IPS-11a (cell line): ENCODE measurements around the gene CEP120.
A peak's percentile ranks its signal among the peaks of the same experiment; 100 is the strongest.
"Not testable (repeated sequence)": the region's sequence is repeated elsewhere in the genome, so short reads cannot be mapped to it uniquely, and the experiment has no call there.

ENCODE experiments used
- H3K4me3 ChIP-seq: one replicate; pipeline ENCODE4 v1.5.1; 2013; ENCODE audit warnings: low read depth, low read length, control low read depth

Gene CEP120

GRCh38 chr5:123439709-123440108 lies 16.5 kb upstream of the CEP120 start:
- H3K4me3 ChIP-seq, result no peak overlapping the region

GRCh38 chr5:123438902-123439301 lies 15.7 kb upstream of the CEP120 start:
- H3K4me3 ChIP-seq, result no peak overlapping the region

DNA sequence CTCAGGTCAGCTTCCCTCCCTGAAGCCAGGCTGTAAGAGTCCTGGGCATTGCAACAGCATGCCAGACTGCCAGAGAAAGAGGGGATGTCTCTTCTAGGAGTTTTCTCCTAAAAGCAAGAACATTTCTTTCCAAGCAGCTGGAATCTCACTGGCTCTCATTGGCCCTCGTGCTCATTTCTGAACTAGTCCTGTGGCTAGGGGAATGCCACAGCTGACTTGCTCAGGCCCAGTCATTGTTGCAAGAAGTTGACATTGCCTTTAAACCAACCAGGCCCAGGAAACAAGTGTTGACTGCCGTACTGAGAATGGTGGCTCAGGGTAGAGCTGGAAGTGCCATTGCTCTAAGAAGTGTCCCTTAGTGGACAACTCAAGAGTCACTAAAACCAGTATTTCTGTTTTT lies 15.0 kb upstream of the CEP120 start:
- no peak overlapping the region for H3K4me3 ChIP-seq

DNA sequence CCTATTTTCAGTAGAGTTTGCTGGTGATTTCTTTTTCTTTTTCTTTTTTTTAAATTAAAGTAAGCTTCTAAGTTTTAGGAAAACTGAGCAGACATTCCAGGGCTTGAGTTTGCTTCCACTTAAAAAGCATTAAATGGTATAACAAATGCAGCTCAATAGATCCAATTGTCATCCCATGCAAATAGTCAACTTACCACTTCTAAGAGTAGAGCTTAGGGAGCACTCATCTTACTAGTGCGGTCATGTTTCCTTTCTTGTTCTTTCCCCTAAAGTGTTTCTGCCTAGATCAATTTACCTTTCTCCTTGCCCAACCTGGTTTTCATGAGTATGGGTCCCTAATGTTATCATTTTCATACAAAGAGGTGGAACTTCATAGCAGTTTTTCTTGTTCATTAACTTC lies 13.0 kb upstream of the CEP120 start:
- no peak overlapping the region for H3K4me3 ChIP-seq

DNA sequence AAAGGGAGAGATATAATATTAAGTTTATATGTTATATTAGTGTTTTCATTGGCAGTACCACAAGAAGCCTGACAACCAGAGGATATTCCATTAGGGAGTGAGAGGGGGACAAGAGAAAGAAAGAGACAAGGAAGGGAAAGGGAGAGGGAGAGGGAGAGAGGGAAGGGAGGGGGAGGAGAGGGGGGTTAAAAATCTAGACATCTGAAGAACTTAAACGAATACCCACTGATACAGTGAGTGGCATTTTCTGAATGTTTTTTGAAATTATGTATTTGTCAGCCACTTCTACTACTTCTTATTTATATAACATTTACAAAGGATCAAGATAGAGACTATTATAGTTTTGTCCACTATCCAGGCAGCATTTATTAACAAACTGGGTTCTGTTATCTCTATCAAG lies 11.6 kb upstream of the CEP120 start:
- H3K4me3 ChIP-seq, result no peak overlapping the region

DNA sequence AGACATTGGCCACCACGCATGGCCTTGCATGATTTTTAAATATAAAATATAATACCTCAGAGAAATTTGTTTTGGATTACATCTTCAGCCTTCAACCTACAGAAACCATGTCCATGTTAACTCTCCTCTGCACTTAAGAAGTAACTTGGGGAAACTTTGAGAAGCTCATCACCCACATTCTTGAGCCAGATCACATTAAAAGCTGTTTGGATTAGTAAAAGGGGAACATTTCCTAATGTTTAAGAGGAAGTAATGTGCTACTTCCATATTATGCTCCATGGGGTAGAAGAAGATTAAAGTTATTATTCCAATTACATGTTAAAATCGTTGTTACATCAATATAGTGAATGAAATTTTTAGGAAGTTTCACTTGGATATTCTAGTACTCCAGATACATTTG lies 10.4 kb upstream of the CEP120 start:
- no peak overlapping the region for H3K4me3 ChIP-seq

DNA sequence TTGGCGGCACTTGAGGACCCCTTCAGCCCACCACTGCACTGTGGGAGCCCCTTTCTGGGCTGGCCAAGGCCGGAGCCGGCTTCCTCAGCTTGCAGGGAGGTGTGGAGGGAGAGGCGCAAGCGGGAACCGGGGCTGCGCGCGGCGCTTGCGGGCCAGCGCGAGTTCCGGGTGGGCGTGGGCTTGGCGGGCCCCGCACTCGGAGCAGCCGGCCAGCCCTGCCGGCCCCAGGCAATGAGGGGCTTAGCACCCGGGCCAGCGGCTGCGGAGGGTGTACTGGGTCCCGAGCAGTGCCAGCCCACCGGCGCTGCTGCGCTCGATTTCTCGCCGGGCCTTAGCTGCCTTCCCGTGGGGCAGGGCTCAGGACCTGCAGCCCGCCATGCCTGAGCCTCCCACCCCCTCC lies 7.2 kb upstream of the CEP120 start:
- not testable (repeated sequence) for H3K4me3 ChIP-seq

DNA sequence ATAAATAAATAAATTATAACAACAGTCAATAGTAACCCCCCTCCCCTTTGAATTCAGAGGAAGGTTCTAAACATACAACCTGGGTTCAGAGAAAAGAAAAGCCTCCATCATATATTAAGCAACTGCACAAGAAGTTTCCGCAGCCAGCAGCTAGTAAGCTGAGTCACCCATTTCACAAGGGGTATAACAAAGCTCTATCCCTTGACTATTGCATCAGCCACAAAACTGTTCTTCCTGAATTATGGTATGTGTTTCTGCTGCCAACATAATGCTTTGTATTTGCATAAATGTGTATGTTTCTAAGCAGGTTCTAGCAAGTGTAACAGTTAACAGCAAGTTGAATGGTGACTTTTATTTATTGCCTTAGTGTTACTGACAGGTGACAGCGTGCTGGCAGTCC lies 6.8 kb upstream of the CEP120 start:
- H3K4me3 ChIP-seq, result no peak overlapping the region

DNA sequence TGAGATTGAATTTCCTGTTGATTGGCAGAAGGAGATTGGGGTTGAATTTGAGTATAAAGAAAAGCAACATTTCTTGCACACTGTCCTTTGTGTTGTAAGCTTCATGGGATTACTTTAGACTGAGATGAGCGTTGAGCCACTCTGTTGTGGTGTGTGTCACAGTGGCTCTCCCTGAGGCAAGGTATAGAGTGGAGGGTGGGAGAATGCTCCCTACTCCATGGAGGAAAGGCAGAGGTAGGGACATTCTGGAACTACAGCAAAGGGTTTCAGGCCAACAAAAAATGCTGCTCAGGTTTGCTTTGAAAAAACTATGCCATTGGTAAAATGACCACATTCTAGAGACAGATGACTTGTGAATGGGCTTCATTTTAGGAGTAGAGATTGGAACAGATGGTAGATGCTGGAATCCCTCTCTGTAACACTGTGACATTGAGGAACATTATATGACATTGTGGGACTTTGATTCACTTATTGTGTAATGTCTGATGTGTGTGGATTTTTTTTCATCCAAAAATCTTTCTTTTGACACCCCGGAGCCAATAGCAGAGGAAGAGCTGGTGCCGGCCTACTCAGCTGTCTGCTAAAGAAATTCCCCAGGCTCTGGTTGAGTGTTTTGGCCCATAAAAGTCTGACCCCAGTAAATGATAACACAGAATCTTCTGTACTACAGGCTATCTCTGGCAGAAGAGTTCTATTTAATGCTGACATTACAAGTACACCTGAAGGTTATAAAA lies 6.2 kb upstream of the CEP120 start:
- H3K4me3 ChIP-seq, result no peak overlapping the region

DNA sequence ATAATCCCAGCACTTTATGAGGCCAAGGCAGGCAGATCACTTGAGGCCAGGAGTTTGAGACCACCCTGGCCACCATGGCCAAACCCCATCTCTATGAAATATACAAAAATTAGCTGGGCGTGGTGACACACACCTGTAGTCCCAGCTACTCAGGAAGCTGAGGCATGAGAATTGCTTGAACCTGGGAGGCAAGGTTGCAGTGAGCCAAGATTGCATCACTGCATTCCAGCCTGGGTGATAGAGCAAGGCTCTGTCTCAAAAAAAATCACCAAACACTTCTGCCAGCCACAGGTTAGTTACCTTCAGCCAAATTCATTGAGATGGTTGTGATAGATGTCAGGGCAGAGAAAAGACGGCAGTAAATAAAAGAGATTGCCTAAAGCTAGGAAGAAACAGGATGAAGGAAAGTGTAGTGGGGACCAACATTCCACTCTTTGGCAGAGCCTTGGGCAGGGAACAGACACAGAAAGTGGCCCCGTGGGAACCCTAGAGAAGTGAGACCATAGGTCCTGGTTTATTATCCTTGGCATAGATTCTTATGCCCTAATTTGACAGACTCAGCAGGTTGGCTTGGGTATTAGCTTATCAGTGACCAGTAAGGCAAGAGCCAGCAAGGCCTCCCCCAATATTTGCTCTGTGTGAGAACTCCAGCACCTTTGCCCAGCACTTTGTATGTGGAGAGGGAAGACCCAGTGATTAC lies 5.5 kb upstream of the CEP120 start:
- H3K4me3 ChIP-seq, result no peak overlapping the region

DNA sequence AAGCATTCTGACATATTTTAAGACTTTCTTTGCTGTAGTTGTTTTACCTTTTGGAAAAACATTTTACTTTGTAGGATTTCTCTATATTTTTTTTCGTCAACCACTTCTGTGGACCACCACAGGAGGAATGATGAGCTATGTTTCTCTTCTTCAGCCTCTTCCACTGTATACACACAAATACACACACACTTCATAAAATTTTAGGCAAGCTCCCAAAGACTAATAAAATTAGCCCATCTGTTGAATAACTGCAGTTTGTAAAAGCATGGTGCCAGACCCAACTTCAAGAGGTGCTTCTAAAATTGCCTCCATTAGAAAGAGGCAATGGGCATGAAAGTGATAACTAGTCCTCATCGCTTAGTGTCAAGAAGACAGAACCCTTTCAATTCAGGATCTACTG lies 4.1 kb upstream of the CEP120 start:
- H3K4me3 ChIP-seq, result no peak overlapping the region

GRCh38 chr5:123425431-123425830 lies 2.2 kb upstream of the CEP120 start:
- no peak overlapping the region for H3K4me3 ChIP-seq

GRCh38 chr5:123422433-123423277 lies 548 bp downstream of the CEP120 start:
- H3K4me3 ChIP-seq, result peak overlapping the region; percentile 81

GRCh38 chr5:123421773-123422172 lies 1.4 kb downstream of the CEP120 start:
- peak overlapping the region; percentile 81 for H3K4me3 ChIP-seq

DNA sequence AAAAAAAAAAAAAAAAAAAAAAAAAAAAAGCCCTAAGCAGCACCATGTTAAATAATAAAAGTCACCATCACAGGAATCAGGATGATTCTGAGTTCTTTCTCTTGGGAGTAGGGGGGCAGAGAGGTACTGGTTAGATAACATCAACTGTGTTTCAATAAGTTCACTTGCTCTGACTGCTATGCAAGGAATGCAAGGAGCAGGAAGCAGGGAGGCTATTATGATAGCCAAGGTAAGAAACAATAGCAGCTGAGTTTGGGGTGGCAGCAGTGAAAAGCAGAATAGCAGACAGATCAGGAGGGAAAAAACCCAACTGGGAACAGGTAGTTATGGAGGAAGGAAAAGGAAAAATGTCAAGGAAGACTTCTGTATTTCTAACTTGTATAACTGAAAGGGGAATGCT lies 8.2 kb downstream of the CEP120 start:
- H3K4me3 ChIP-seq, result no peak overlapping the region

GRCh38 chr5:123412206-123412605 lies 11.0 kb downstream of the CEP120 start:
- no peak overlapping the region for H3K4me3 ChIP-seq

DNA sequence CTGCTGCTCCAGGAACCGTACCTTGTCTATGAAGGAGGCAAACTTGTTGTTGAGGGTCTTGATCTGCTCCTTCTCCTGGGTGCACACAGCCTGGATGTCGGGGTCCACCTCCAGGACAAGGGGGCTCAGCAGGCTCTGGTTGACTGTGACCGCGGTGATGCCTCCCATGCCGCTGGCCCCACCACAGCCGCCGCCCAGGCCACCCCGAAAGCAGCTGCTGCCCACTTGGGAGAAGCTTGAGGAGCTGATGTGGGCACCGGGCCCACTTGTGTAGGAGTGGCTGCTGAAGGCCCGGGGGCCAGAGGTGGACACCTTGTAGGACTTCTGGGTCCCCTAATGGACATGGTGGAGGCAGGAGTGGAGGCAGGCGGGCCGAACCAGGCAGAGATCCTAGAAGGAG lies 21.2 kb downstream of the CEP120 start:
- H3K4me3 ChIP-seq, result not testable (repeated sequence)

- no peak overlapping the region for H3K4me3 ChIP-seq
Measured at GRCh38 chr5:123401320-123401719, 21.9 kb downstream of the CEP120 start.

DNA sequence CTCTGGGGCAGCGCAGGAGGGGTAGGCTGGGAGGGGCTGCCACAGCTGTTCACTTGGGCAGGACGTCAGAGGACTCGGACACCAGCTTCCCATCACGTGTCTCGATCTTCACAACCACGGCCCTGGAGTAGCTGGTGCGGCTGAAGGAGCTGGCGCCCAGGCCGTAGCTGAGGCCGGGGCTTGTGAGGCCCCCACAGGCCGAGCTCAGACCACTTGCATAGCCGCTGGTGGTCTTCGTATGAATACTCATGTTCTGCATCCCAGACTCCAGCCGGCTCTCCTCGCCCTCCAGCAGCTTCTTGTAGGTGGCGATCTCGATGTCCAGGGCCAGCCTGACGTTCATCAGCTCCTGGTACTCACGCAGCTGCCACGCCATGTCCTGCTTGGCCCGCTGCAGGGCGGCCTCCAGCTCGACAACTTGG lies 22.3 kb downstream of the CEP120 start:
- H3K4me3 ChIP-seq, result not testable (repeated sequence)

- no peak overlapping the region for H3K4me3 ChIP-seq
Measured at GRCh38 chr5:123398058-123398733, 25.0 kb downstream of the CEP120 start.

DNA sequence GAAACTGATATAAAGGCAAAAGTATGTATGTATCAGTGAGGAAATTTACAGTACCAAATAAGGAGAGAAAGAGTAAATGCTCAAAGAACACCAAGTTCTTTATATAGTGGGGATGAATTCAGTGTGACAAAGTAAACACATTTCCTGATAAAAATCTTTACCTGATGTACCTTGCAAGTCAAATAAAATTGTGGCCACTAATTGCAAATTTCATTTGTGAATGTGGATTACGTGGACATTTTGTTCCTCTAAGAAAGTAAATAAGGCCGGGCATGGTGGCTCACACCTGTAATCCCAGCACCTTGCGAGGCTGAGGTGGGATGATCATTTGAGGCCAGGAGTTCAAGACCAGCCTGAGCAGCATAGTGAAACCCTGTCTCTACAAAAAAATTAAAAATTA lies 25.7 kb downstream of the CEP120 start:
- H3K4me3 ChIP-seq, result no peak overlapping the region
